ENCODE measurements around the gene TAF11L9. TPM values are rescaled to one million over a fixed set of nuclear protein-coding genes. Genes with fewer than 3 reads are reported as not detected.

Gene TAF11L9
- total RNA-seq, 3 donors from 2014 or later: not detected

Other genes starting within 250 kb of the TAF11L9 start
- not detected for gene TAF11L2, start 96.2 kb downstream of the TAF11L9 start, total RNA-seq
- not detected for gene TAF11L3, start 76.0 kb downstream of the TAF11L9 start, total RNA-seq
- not detected for gene TAF11L4, start 72.6 kb downstream of the TAF11L9 start, total RNA-seq
- gene TAF11L5, start 69.2 kb downstream of the TAF11L9 start, total RNA-seq: not detected
- gene TAF11L6, start 65.7 kb downstream of the TAF11L9 start, total RNA-seq: not detected
- not detected for gene TAF11L7, start 8.6 kb downstream of the TAF11L9 start, total RNA-seq
- not detected for gene TAF11L8, start 3.4 kb downstream of the TAF11L9 start, total RNA-seq
- gene TAF11L10, start 3.4 kb upstream of the TAF11L9 start, total RNA-seq: not detected
- gene TAF11L11, start 9.8 kb upstream of the TAF11L9 start, total RNA-seq: not detected
- not detected for gene TAF11L12, start 16.0 kb upstream of the TAF11L9 start, total RNA-seq
- not detected for gene TAF11L13, start 37.7 kb upstream of the TAF11L9 start, total RNA-seq
- not detected for gene TAF11L14, start 40.1 kb upstream of the TAF11L9 start, total RNA-seq